ENCODE data around the gene ARHGAP28. TPM values are rescaled to one million over a fixed set of nuclear protein-coding genes. Genes with fewer than 3 reads are reported as not detected.

Gene ARHGAP28
- total RNA-seq, 2 donors from 2014 or later: 110 to 133 TPM

GRCh38 chr18:6877288-6877687, 147.8 kb downstream of the ARHGAP28 start:
- Histone ChIP-seq H3K4me3 (ENCODE audit: low read length) (no peak overlapping the region), H3K9me3 (ENCODE audit: control insufficient read depth, low read length) (peaks cover 1% of the 10 kb centered on the region), H3K36me3 (ENCODE audit: control insufficient read depth, insufficient read depth, low read length) (peaks cover 79% of the 10 kb centered on the region), H3K9ac (ENCODE audit: extremely low read depth, low read length, poor library complexity, severe bottlenecking) (no peak overlapping the region), H3K27me3 (ENCODE audit: control insufficient read depth, insufficient read depth, low read length, poor library complexity, severe bottlenecking) (no peaks in the 10 kb centered on the region), H3K27ac (ENCODE audit: low read depth, low read length) (no peak overlapping the region), H3K4me1 (ENCODE audit: control insufficient read depth, insufficient read depth, low read length) (no peaks in the 10 kb centered on the region)
- DNase-seq: no peak
- WGBS, 2 experiments (ENCODE audit: insufficient coverage in 1 of 2, insufficient read length in 1 of 2): 79 to 89% methylated on average over 8 to 14 of the region's 14 CpGs
- no peak overlapping the region for H3K4me3 Mint-ChIP-seq
- no peak overlapping the region for H3K27ac Mint-ChIP-seq
- H3K4me1 Mint-ChIP-seq: peaks cover 26% of the 10 kb centered on the region
- TF ChIP-seq CTCF (conservative IDR thresholded peaks at IDR 0.05): no peak
- H3K27me3 Mint-ChIP-seq (ENCODE audit: insufficient read depth): no peaks in the 10 kb centered on the region
- H3K9me3 Mint-ChIP-seq: no peaks in the 10 kb centered on the region
- peaks cover 72% of the 10 kb centered on the region for H3K36me3 Mint-ChIP-seq (ENCODE audit: low read depth)

DNA sequence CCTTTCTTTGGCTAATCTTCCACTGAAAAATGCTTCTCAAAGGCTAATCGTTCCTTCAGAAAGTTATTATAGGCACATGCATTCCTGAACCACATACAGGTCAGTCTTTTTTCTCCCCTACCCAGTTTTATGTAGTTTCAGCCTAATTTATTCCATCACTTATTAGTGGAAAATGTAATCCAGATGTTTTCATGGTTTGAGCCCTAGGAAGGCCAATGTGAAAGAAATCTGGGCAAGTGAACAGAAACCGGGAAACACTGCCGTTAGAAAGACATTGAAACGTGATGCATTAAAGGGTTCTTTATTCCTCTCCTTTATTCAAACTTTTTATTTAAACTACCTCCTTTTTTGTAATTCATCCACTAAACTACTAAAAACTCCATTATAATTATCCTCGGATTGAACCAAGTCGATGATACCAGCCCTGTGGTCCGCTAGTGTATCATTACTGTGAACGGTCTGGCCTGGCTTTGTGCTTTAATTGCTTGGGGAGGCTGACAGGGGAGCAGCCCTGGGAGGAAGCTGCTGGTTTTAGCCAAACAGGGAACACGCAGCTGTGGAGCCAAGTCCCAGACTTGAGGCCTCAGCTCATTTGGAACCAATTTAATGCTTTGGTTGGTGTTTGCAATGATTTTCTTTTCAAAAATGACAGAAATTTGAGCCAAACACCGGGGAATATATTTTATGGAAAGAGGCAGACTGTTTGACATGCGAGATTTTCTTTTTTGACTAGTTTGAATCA, 149.2 kb downstream of the ARHGAP28 start:
- Histone ChIP-seq H3K27me3 (ENCODE audit: control insufficient read depth, insufficient read depth, low read length, poor library complexity, severe bottlenecking) (no peaks in the 10 kb centered on the region), H3K4me1 (ENCODE audit: control insufficient read depth, insufficient read depth, low read length) (no peaks in the 10 kb centered on the region), H3K27ac (ENCODE audit: low read depth, low read length) (no peak overlapping the region), H3K36me3 (ENCODE audit: control insufficient read depth, insufficient read depth, low read length) (peaks cover 80% of the 10 kb centered on the region), H3K4me3 (ENCODE audit: low read length) (no peak overlapping the region), H3K9ac (ENCODE audit: extremely low read depth, low read length, poor library complexity, severe bottlenecking) (no peak overlapping the region), H3K9me3 (ENCODE audit: control insufficient read depth, low read length) (peaks cover 14% of the 10 kb centered on the region)
- H3K9me3 Mint-ChIP-seq: no peaks in the 10 kb centered on the region
- peaks cover 73% of the 10 kb centered on the region for H3K36me3 Mint-ChIP-seq (ENCODE audit: low read depth)
- peaks cover 26% of the 10 kb centered on the region for H3K4me1 Mint-ChIP-seq
- no peak for TF ChIP-seq CTCF (conservative IDR thresholded peaks at IDR 0.05)
- no peaks in the 10 kb centered on the region for H3K27me3 Mint-ChIP-seq (ENCODE audit: insufficient read depth)
- H3K4me3 Mint-ChIP-seq: no peak overlapping the region
- WGBS, 2 experiments (ENCODE audit: insufficient coverage in 1 of 2, insufficient read length in 1 of 2): 89 to 91% methylated on average over 9 to 11 of the region's 11 CpGs
- peak; percentile 57 for DNase-seq
- H3K27ac Mint-ChIP-seq: no peak overlapping the region

- Mint-ChIP-seq H3K4me3 (no peak overlapping the region), H3K27me3 (ENCODE audit: insufficient read depth) (no peaks in the 10 kb centered on the region), H3K27ac (no peak overlapping the region), H3K9me3 (no peaks in the 10 kb centered on the region), H3K4me1 (peaks cover 26% of the 10 kb centered on the region), H3K36me3 (ENCODE audit: low read depth) (peaks cover 74% of the 10 kb centered on the region)
- no peak for TF ChIP-seq CTCF (conservative IDR thresholded peaks at IDR 0.05)
- Histone ChIP-seq H3K36me3 (ENCODE audit: control insufficient read depth, insufficient read depth, low read length) (peaks cover 79% of the 10 kb centered on the region), H3K4me1 (ENCODE audit: control insufficient read depth, insufficient read depth, low read length) (no peaks in the 10 kb centered on the region), H3K27me3 (ENCODE audit: control insufficient read depth, insufficient read depth, low read length, poor library complexity, severe bottlenecking) (no peaks in the 10 kb centered on the region), H3K9ac (ENCODE audit: extremely low read depth, low read length, poor library complexity, severe bottlenecking) (no peak overlapping the region), H3K27ac (ENCODE audit: low read depth, low read length) (no peak overlapping the region), H3K9me3 (ENCODE audit: control insufficient read depth, low read length) (peaks cover 14% of the 10 kb centered on the region), H3K4me3 (ENCODE audit: low read length) (no peak overlapping the region)
- peak; percentile 68 for DNase-seq
- 83 to 85% methylated on average over 13 to 14 of the region's 14 CpGs for WGBS, 2 experiments (ENCODE audit: insufficient coverage in 1 of 2, insufficient read length in 1 of 2)
Measured at GRCh38 chr18:6879508-6880195, 150.1 kb downstream of the ARHGAP28 start.
